ENCODE results near the gene TUBB4A.
"Not testable (repeated sequence)": the region's sequence is repeated elsewhere in the genome, so short reads cannot be mapped to it uniquely, and the experiment has no call there.

Gene TUBB4A

DNA sequence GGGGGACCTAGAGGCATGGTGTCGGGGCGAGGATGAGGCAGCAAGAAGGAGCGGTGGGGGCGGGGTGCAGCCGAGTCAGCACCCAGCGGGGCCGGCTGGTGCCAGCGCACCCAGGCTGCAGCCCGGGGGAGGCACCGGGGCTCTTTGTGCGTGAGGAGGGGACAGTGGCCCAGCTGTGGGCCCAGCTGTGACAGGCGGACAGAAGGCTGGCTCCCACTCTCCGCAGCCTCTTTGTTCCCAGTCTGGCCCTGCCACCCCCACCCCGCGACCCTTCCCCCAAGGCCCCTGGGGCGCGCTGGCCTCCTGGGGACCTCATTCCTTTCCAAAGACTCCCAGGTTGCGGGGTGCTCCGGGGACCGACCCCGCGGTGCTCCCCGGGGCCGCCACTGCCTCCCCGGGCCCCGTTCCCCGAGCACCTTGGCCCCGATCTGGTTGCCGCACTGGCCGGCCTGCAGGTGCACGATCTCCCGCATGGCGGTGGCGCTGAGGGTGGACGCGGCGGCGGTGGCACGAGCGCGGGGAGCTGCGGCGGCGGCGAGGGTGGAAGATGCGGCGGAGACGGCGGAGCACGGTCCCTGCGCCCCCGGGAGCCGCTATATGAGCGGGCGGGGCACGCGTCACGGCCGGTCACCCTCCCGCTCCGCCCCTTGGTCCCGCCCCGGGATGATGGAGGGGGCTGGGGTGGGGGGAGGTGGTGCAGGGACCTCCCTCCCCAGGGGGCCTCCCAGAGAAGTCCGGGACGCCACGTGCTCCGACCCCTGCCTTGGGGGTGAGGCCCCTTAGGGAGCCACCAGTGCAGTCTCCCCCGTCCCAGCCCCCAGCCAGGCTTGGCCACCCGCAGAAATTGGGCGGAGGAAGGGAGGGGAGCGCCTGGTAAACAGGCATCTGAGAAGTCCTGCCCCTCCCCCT lies at the start of gene TUBB4A:
Gene TUBB4A (minus strand): TSS at position 570 of the 909 bp plus-strand sequence. CDS start 97 bp downstream, at position 473.
- peak within 1 kb of the TSS; percentile 7 for H3K4me3 ChIP-seq (ENCODE audit: low read depth, low read length)
- in situ Hi-C loops (cut with HindIII; ENCODE audit: low sequenced_read_pairs), result no loop called here

DNA sequence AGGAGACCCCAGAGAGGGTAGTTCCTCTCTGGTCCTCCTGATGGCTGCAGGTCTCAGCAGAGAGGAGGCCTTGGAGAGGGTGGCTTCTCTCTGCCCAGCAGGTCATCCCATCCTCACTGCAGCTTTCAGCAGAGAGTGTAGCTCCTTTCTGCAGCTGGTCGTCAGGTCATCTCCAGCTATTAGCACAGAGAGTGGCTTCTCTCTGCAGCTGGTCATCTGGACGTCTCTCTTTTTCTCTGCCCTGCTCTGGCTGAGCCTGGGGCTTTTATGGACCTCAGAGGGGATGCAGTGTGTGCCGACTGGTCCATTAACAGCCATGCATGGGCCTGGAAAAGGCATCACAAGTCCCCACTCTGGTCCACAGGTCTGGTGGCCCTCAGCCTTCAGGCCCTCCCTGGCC lies 49.0 kb upstream of the TUBB4A start:
- TF ChIP-seq, protein P1, sequence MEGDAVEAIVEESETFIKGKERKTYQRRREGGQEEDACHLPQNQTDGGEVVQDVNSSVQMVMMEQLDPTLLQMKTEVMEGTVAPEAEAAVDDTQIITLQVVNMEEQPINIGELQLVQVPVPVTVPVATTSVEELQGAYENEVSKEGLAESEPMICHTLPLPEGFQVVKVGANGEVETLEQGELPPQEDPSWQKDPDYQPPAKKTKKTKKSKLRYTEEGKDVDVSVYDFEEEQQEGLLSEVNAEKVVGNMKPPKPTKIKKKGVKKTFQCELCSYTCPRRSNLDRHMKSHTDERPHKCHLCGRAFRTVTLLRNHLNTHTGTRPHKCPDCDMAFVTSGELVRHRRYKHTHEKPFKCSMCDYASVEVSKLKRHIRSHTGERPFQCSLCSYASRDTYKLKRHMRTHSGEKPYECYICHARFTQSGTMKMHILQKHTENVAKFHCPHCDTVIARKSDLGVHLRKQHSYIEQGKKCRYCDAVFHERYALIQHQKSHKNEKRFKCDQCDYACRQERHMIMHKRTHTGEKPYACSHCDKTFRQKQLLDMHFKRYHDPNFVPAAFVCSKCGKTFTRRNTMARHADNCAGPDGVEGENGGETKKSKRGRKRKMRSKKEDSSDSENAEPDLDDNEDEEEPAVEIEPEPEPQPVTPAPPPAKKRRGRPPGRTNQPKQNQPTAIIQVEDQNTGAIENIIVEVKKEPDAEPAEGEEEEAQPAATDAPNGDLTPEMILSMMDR (IDR thresholded peaks at IDR 0.05; ENCODE audit: low read depth, low read length, missing control alignments), result no peak
- no peak for DNase-seq (ENCODE audit: low read depth)
- in situ Hi-C loops (cut with HindIII; ENCODE audit: low sequenced_read_pairs), result no loop called here
- no peak overlapping the region for H3K4me3 ChIP-seq (ENCODE audit: low read depth, low read length)

More for the DNA sequence above, at the start of gene TUBB4A:
- DNase-seq (ENCODE audit: low read depth), result no peak
- TF ChIP-seq, protein P1 (IDR thresholded peaks at IDR 0.05; ENCODE audit: low read depth, low read length, missing control alignments), result no peak

DNA sequence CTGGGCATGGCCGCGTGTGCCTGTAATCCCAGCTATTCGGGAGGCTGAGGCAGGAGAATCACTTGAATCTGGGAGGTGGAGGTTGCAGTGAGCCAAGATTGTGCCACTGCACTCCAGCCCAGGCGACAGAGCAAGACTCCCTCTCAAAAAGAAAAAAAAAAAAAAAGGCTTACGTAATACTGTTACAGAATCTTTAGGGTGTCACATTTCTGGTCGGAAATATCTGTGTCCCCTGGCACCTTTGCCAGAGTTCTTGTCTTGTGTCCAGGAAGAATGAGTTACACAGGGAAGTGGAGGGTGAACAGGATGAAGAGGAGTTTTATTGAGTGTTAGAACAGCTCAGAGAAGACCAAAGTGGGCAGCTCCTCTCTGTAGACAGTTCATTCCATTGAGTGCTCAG lies 48.6 kb upstream of the TUBB4A start:
- H3K4me3 ChIP-seq (ENCODE audit: low read depth, low read length); in situ Hi-C loops (cut with HindIII; ENCODE audit: low sequenced_read_pairs); DNase-seq (ENCODE audit: low read depth): not testable (repeated sequence)

DNA sequence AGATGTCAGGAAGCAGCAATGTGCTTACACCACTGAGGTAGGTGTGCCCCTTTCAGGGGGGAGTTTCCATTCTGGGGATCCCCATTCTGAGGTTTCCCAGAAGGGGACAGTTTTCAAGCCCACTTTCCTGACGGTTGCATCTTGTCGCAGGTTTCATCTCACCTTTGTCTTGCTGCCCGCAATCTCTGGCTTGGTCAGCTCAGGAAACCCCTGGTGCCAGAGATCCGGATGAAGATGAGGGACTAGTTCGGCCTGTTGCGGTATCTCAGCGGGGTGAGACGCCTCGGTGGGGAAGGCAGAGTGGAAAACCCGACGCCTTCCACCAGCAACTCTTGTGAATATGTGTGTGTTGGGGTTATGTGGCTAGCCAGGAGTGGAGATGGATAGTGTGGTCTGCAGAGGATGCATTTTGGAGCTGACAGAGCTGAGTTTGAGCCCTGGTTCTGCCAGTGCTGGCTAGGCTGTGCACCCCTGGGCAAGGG lies 41.8 kb upstream of the TUBB4A start:
- in situ Hi-C loops (cut with HindIII; ENCODE audit: low sequenced_read_pairs), result no loop called here
- DNase-seq (ENCODE audit: low read depth), result no peak
- TF ChIP-seq, protein P1 (IDR thresholded peaks at IDR 0.05; ENCODE audit: low read depth, low read length, missing control alignments), result no peak
- H3K4me3 ChIP-seq (ENCODE audit: low read depth, low read length), result no peak overlapping the region

DNA sequence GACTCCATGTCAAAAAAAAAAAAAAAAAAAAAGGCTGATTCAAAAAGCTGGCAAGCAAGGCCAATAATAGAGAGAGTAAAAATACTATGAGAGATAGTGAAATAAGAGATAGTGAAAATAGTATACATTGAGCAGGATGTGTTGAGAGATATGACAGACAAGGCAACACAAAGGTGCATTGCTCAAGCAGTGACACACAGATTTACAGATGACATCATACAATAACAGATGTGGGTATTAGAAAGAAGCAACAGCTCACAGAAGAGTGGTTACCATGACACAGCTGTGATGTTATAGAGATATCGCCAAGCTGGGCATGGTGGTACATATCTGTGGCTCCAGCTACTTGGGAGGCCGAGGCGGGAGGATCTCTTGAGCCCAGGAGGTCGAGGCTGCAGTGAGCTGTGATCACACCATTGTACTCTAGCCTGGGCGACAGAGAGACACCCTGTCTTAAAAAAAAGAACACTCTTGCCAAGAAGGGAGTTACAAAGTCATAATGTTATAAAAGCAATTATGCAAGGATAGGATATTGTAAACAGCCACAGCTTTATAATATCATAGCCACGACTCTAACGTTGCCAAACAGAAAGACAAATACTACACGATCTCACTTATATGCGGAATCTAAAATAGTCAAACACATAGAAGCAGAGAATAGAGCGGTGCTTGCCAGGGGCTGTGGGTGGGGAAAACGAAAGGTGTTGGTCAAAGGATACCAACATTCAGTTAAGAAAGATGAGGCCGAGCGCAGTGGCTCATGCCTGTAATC lies 39.0 kb upstream of the TUBB4A start:
- H3K4me3 ChIP-seq (ENCODE audit: low read depth, low read length), result no peak overlapping the region
- TF ChIP-seq, protein P1 (IDR thresholded peaks at IDR 0.05; ENCODE audit: low read depth, low read length, missing control alignments), result no peak
- DNase-seq (ENCODE audit: low read depth), result no peak
- in situ Hi-C loops (cut with HindIII; ENCODE audit: low sequenced_read_pairs), result no loop called here

DNA sequence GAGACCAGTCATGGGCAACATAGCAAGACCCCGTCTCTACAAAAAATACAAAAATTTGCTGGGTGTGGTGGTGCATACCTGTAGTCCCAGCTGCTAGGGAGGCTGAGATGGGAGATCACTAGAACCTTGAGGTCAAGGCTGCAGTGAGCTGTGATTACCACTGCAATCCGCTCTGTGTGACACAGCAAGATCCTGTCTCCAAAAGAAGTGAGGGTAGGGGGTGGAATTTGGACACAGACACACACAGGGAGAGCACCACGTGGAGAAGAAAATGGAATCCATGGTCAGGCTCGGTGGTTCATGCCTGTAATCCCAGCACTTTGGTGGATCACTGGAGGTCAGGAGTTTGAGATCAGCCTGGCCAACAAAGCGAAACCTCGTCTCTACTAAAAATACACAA lies 37.4 kb upstream of the TUBB4A start:
- TF ChIP-seq, protein P1 (IDR thresholded peaks at IDR 0.05; ENCODE audit: low read depth, low read length, missing control alignments), result no peak
- H3K4me3 ChIP-seq (ENCODE audit: low read depth, low read length), result no peak overlapping the region
- DNase-seq (ENCODE audit: low read depth), result no peak
- in situ Hi-C loops (cut with HindIII; ENCODE audit: low sequenced_read_pairs), result no loop called here
